HG02763 (cell line): ENCODE data around the gene PPY.
"Not testable (repeated sequence)": the region's sequence is repeated elsewhere in the genome, so short reads cannot be mapped to it uniquely, and the experiment has no call there.

ENCODE experiments used
- ATAC-seq: cut with Tn5 transposase; IDR thresholded peaks from one replicate; pipeline ENCODE4 v1.9.1; 2021; ENCODE audit warnings: mild to moderate bottlenecking, moderate library complexity; ENCODE audit not compliant: unreplicated experiment

The PPY gene

GRCh38 chr17:43966276-43966675 is 24.0 kb upstream of the PPY start:
- no peak for ATAC-seq

- ATAC-seq = no peak
These were observed 20.2 kb upstream of the PPY start for GRCh38 chr17:43962479-43962878.

GRCh38 chr17:43961954-43962353 is 19.7 kb upstream of the PPY start:
- ATAC-seq = no peak

- ATAC-seq = not testable (repeated sequence)
These were observed 19.0 kb upstream of the PPY start for GRCh38 chr17:43961292-43961691.

- no peak for ATAC-seq
These were observed 16.6 kb upstream of the PPY start for GRCh38 chr17:43958748-43959352.

- no peak for ATAC-seq
These were observed 13.9 kb upstream of the PPY start for GRCh38 chr17:43956222-43956621.

- no peak for ATAC-seq
These were observed 11.5 kb upstream of the PPY start, which contains the start of gene PYY for GRCh38 chr17:43953746-43954145. PYY (minus strand) TSS chr17:43953940; CDS start chr17:43953483, 457 bp downstream.

GRCh38 chr17:43952724-43953666 is 10.7 kb upstream of the PPY start:
- no peak for ATAC-seq

GRCh38 chr17:43952351-43952723 is 10.1 kb upstream of the PPY start:
- ATAC-seq = no peak

GRCh38 chr17:43951750-43952149 is 9.5 kb upstream of the PPY start:
- ATAC-seq = no peak

- no peak for ATAC-seq
These were observed 8.3 kb upstream of the PPY start for GRCh38 chr17:43950554-43950953.

- ATAC-seq = no peak
These were observed 7.5 kb upstream of the PPY start for GRCh38 chr17:43949781-43950180.

- ATAC-seq = no peak
These were observed 4.5 kb upstream of the PPY start for GRCh38 chr17:43946781-43947180.

- ATAC-seq = no peak
These were observed 3.0 kb upstream of the PPY start for GRCh38 chr17:43945074-43945829.

- ATAC-seq = no peak
These were observed 1.6 kb downstream of the PPY start for GRCh38 chr17:43940630-43941029.

GRCh38 chr17:43939886-43940285 is 2.4 kb downstream of the PPY start:
- ATAC-seq = no peak

- ATAC-seq = not testable (repeated sequence)
These were observed 2.8 kb downstream of the PPY start for GRCh38 chr17:43939452-43939851.

GRCh38 chr17:43938838-43939182 is 3.5 kb downstream of the PPY start:
- ATAC-seq = no peak

GRCh38 chr17:43936434-43936833 is 5.8 kb downstream of the PPY start:
- ATAC-seq = no peak

GRCh38 chr17:43935926-43936261 is 6.4 kb downstream of the PPY start:
- no peak for ATAC-seq

GRCh38 chr17:43935204-43935925 is 6.9 kb downstream of the PPY start:
- ATAC-seq = no peak
